Adrenal gland (tissue), 5 donors: Measurements from ENCODE around the gene NSG2.

ENCODE experiments used
- CTCF ChIP-seq, 6 experiments: fragments of 450-650 bp in 4 of 6; fragments of 200-600 bp in 2 of 6; sonication (generic) in 1 of 6; IDR thresholded peaks; 1 replicate in 5 of 6; 2 replicates in 1 of 6; pipeline versions ENCODE4 v1.5.1 to v1.8.0; 2016 to 2021; ENCODE audit warnings: antibody characterized with exemption in 6 of 6, mild to moderate bottlenecking in 2 of 6, moderate library complexity in 1 of 6
- POLR2A ChIP-seq, 2 donors: fragments of 450-650 bp; IDR thresholded peaks; one replicate each; pipeline ENCODE4 v1.6.1; 2017; ENCODE audit warnings: antibody characterized with exemption in 2 of 2, mild to moderate bottlenecking in 2 of 2, moderate library complexity in 1 of 2
- donor health status: DM: no; HTN: no; CAD: no.

- TF ChIP-seq POLR2A (IDR thresholded peaks at IDR 0.05), result no peak
- no peak for TF ChIP-seq CTCF (IDR thresholded peaks at IDR 0.05)
Observed at GRCh38 chr5:174134545-174134944, 89.0 kb downstream of the NSG2 start.
